Keratinocyte (primary cell): ENCODE results near the gene RIMS1. TPM values are rescaled to one million over a fixed set of nuclear protein-coding genes. Genes with fewer than 3 reads are reported as not detected.

Experiments
- DNase-seq: peaks from one replicate; pipeline ENCODE4 v3.0.0-alpha.2; 2011; ENCODE audit warnings: low read depth, missing footprints, low spot score
- FAIRE-seq: peaks from 2 replicates; lab custom pipeline; 2011; peaks lifted over from hg19 to GRCh38; lab: Jason Lieb, UNC
- H2AFZ ChIP-seq: 2 replicates; pipeline ENCODE4 v1.6.0; 2012; ENCODE audit warnings: low read length, control low read depth, inconsistent platforms; ENCODE audit not compliant: control insufficient read depth
- H3K27ac ChIP-seq: 2 replicates; pipeline ENCODE4 v1.5.1; 2011; ENCODE audit warnings: low read length; ENCODE audit not compliant: control insufficient read depth, insufficient read depth
- H3K27me3 ChIP-seq: 3 replicates; pipeline ENCODE4 v1.6.0; 2011; ENCODE audit warnings: low read length; ENCODE audit not compliant: control insufficient read depth, insufficient read depth; ENCODE audit errors: extremely low read depth
- H3K36me3 ChIP-seq, 2 experiments: 2 replicates in 1 of 2; 3 replicates in 1 of 2; pipeline ENCODE4 v1.5.1; 2011; ENCODE audit warnings: low read length in 2 of 2, mild to moderate bottlenecking in 1 of 2; ENCODE audit not compliant: control insufficient read depth in 2 of 2, insufficient read depth in 2 of 2; ENCODE audit errors: extremely low read depth in 1 of 2
- H3K4me1 ChIP-seq: 3 replicates; pipeline ENCODE4 v1.5.1; 2011; ENCODE audit warnings: low read length; ENCODE audit not compliant: control insufficient read depth, insufficient read depth; ENCODE audit errors: extremely low read depth
- H3K4me2 ChIP-seq: 3 replicates; pipeline ENCODE4 v1.6.0; 2011; ENCODE audit warnings: low read depth, low read length; ENCODE audit not compliant: control insufficient read depth, insufficient read depth; ENCODE audit errors: extremely low read depth
- H3K4me3 ChIP-seq, 3 experiments: fragments of 200-600 bp in 1 of 3; sonication (generic) in 1 of 3; 2 replicates in 2 of 3; 3 replicates in 1 of 3; pipeline ENCODE4 v1.5.1; 2011 to 2016; ENCODE audit warnings: low read length in 3 of 3, mild to moderate bottlenecking in 3 of 3, control low read depth in 2 of 3, inconsistent platforms in 1 of 3, low read depth in 1 of 3, mixed read lengths in 1 of 3, mixed run types in 1 of 3, moderate library complexity in 1 of 3; ENCODE audit not compliant: control insufficient read depth in 2 of 3, insufficient read depth in 2 of 3; ENCODE audit errors: extremely low read depth in 1 of 3
- H3K79me2 ChIP-seq: 2 replicates; pipeline ENCODE4 v1.6.0; 2012; ENCODE audit warnings: low read length; ENCODE audit not compliant: control insufficient read depth, insufficient read depth
- H3K9ac ChIP-seq: 3 replicates; pipeline ENCODE4 v1.6.0; 2011; ENCODE audit warnings: low read length; ENCODE audit not compliant: control insufficient read depth, insufficient read depth; ENCODE audit errors: extremely low read depth
- H3K9me1 ChIP-seq: 3 replicates; pipeline ENCODE4 v1.6.0; 2011; ENCODE audit warnings: low read length; ENCODE audit not compliant: control insufficient read depth, insufficient read depth; ENCODE audit errors: extremely low read depth
- H3K9me3 ChIP-seq: 2 replicates; pipeline ENCODE4 v1.5.1; 2012; ENCODE audit warnings: low read depth, low read length; ENCODE audit not compliant: control insufficient read depth
- H4K20me1 ChIP-seq: 3 replicates; pipeline ENCODE4 v1.6.0; 2011; ENCODE audit warnings: low read length; ENCODE audit not compliant: control insufficient read depth, insufficient read depth; ENCODE audit errors: extremely low read depth
- EZH2 ChIP-seq: IDR thresholded peaks from one replicate; pipeline ENCODE4 v1.6.1; 2012; ENCODE audit warnings: inconsistent platforms, mild to moderate bottlenecking, low read length, moderate library complexity
- dilution Hi-C: fragments of 300-500 bp; cut with MboI; formaldehyde crosslinking; loops from one replicate; pipeline ENCODE4 v1.7.0; 2020; ENCODE audit warnings: low sequenced_read_pairs; ENCODE audit not compliant: extremely low pct_ligation_motif_present
- polyA plus RNA-seq, 5 experiments: library from polyadenylated mRNA; depleted of rRNA in 3 of 5; stranded (reverse) in 3 of 5; stranded (forward) in 1 of 5; unstranded in 1 of 5; fragments of >200 nt; gene quantifications; 1 replicate in 1 of 5; 2 replicates in 3 of 5; 3 replicates in 1 of 5; pipeline versions ENCODE4 v1.2.1 to v1.2.3, GENCODE V29; 2011 to 2012; ENCODE audit warnings: missing spikeins in 2 of 5, low read depth in 1 of 5, low replicate concordance in 1 of 5
- TF ChIP-seq, protein P1 (sequence below), 3 experiments: IDR thresholded peaks in 1 of 3; conservative IDR thresholded peaks in 1 of 3; optimal IDR thresholded peaks in 1 of 3; 2 replicates in 2 of 3; 3 replicates in 1 of 3; pipeline versions ENCODE3 to v1.5.1; 2011; ENCODE audit warnings: low read length in 3 of 3, mild to moderate bottlenecking in 3 of 3, moderate library complexity in 2 of 3, control low read depth in 1 of 3, inconsistent platforms in 1 of 3; ENCODE audit not compliant: insufficient read depth in 2 of 3; ENCODE audit errors: extremely low read depth in 1 of 3

Gene RIMS1
- polyA plus RNA-seq, 1 donor (not counting 4 experiments of a cell fraction or from before 2014, with no cell fraction given) = not detected

DNA sequence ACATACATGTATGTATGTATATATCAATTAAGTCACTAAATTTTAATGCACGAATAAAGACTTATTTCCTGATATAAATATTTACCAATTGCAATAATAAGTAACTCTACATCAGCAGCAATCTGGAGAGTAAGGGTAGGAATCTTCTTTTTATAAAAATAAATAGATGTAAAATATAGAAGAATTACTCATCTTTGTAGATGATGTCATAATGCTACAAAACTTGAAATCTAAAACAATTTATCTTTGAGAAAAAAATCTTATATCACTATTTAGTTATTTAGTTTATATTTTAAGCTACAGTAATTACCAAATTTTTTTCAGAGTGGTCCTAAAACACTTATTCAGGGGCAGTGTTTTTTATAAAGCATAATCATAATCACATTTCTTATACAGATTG is 351.7 kb downstream of the RIMS1 start:
- no peaks in the 10 kb centered on the region for H3K79me2 ChIP-seq
- no peaks in the 10 kb centered on the region for H3K27me3 ChIP-seq
- no peaks in the 10 kb centered on the region for H3K4me1 ChIP-seq
- H3K4me3 ChIP-seq = no peak overlapping the region
- no peak overlapping the region for H2AFZ ChIP-seq
- no peak overlapping the region for H3K9ac ChIP-seq
- no peaks in the 10 kb centered on the region for H3K9me1 ChIP-seq
- TF ChIP-seq EZH2 = no peak
- TF ChIP-seq, protein P1, sequence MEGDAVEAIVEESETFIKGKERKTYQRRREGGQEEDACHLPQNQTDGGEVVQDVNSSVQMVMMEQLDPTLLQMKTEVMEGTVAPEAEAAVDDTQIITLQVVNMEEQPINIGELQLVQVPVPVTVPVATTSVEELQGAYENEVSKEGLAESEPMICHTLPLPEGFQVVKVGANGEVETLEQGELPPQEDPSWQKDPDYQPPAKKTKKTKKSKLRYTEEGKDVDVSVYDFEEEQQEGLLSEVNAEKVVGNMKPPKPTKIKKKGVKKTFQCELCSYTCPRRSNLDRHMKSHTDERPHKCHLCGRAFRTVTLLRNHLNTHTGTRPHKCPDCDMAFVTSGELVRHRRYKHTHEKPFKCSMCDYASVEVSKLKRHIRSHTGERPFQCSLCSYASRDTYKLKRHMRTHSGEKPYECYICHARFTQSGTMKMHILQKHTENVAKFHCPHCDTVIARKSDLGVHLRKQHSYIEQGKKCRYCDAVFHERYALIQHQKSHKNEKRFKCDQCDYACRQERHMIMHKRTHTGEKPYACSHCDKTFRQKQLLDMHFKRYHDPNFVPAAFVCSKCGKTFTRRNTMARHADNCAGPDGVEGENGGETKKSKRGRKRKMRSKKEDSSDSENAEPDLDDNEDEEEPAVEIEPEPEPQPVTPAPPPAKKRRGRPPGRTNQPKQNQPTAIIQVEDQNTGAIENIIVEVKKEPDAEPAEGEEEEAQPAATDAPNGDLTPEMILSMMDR (optimal IDR thresholded peaks at IDR 0.05 in 1 of 3, IDR thresholded peaks at IDR 0.05 in 1 of 3, conservative IDR thresholded peaks at IDR 0.05 in 1 of 3; ENCODE audit: extremely low read depth in 1 of 3, insufficient read depth in 2 of 3, low read length in 3 of 3) = no peak
- FAIRE-seq (no peak), DNase-seq (no peak)
- H3K4me2 ChIP-seq = no peak overlapping the region
- H3K36me3 ChIP-seq = no peaks in the 10 kb centered on the region
- no peaks in the 10 kb centered on the region for H4K20me1 ChIP-seq
- dilution Hi-C loops = no loop called here
- H3K27ac ChIP-seq = no peak overlapping the region
- H3K9me3 ChIP-seq = no peaks in the 10 kb centered on the region

DNA sequence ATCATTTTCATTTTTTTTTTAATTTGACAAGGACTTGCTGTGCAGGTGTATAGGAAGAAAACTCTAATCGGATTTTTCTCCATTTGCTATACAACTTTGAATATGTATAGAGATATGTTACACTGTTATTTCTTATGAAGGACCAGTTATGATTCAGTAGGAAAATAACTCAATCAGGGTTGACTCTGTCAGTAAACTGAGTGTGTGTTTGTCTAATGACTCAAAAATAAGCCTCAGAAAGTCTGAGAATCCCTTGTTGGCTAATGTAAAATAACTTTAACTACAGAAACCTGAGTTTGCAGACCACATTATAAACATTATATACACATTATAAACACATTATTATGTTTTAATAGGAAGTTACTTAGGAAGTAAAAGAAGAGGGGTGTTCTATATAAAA is 352.6 kb downstream of the RIMS1 start:
- no peak overlapping the region for H3K9ac ChIP-seq
- H2AFZ ChIP-seq = no peak overlapping the region
- no peaks in the 10 kb centered on the region for H3K27me3 ChIP-seq
- no peaks in the 10 kb centered on the region for H3K79me2 ChIP-seq
- no peaks in the 10 kb centered on the region for H3K9me3 ChIP-seq
- H3K4me1 ChIP-seq = no peaks in the 10 kb centered on the region
- DNase-seq = no peak
- no peak for TF ChIP-seq EZH2
- TF ChIP-seq, protein P1 (optimal IDR thresholded peaks at IDR 0.05 in 1 of 3, IDR thresholded peaks at IDR 0.05 in 1 of 3, conservative IDR thresholded peaks at IDR 0.05 in 1 of 3; ENCODE audit: extremely low read depth in 1 of 3, insufficient read depth in 2 of 3, low read length in 3 of 3) = no peak
- H4K20me1 ChIP-seq = no peaks in the 10 kb centered on the region
- no peak for FAIRE-seq
- H3K4me3 ChIP-seq = no peak overlapping the region
- H3K27ac ChIP-seq = no peak overlapping the region
- no peaks in the 10 kb centered on the region for H3K36me3 ChIP-seq
- no peaks in the 10 kb centered on the region for H3K9me1 ChIP-seq
- dilution Hi-C loops = no loop called here
- H3K4me2 ChIP-seq = no peak overlapping the region
